HCT116 (cell line): Measurements from ENCODE around the gene SUFU. TPM values are rescaled to one million over a fixed set of nuclear protein-coding genes. Genes with fewer than 3 reads are reported as not detected.

Experiments used
- ATAC-seq: fragments of 200-7000 bp; cut with Tn5 transposase; 2 replicates; pipeline ENCODE4 v1.9.1; 2020; ENCODE audit warnings: mild to moderate bottlenecking, moderate library complexity
- BruUV-seq: library from RNA; stranded (reverse); fragments of 400-500 nt; replicated peaks from 2 replicates; lab custom pipeline; 2021; lab: Mats Ljungman, UMichigan
- CTCF ChIA-PET: fragments of 300-600 bp; sonication (Branson Sonifier 250); formaldehyde crosslinking; loops from one replicate; lab custom pipeline; 2021; ENCODE audit warnings: antibody characterized with exemption; lab: Charles Lee
- POLR2A ChIA-PET: fragments of 300-600, 350-600 bp; sonication (Branson Sonifier 250); formaldehyde crosslinking; loops from one replicate; lab custom pipeline; 2021; ENCODE audit warnings: antibody characterized with exemption; lab: Charles Lee
- RAD21 ChIA-PET, 2 experiments: fragments of 300-600 bp; sonication (Branson Sonifier 250); formaldehyde crosslinking; loops; one replicate each; lab custom pipeline; 2023; ENCODE audit warnings: low total read pairs in 2 of 2; ENCODE audit not compliant: uncharacterized antibody in 2 of 2, unreplicated experiment in 2 of 2, low non-redundant PET in 1 of 2; lab: Charles Lee
- DNase-seq: peaks from one replicate; pipeline ENCODE4 v3.0.0-alpha.2; 2010; ENCODE audit warnings: low read depth, low spot score
- H2AFZ ChIP-seq: fragments of 200-600 bp; shearing (Covaris generic), sonication (generic); 2 replicates; pipeline ENCODE4 v1.6.1; 2017; ENCODE audit warnings: low read depth, mixed run types, mixed read lengths, antibody characterized with exemption, low read length; ENCODE audit not compliant: poor library complexity, severe bottlenecking
- H3K27ac ChIP-seq: 2 replicates; pipeline ENCODE4 v1.5.1; 2012; ENCODE audit warnings: low read depth, low read length
- H3K27me3 ChIP-seq: fragments of 200-600 bp; sonication (generic); 2 replicates; pipeline ENCODE4 v1.6.1; 2016; ENCODE audit warnings: mixed run types, low read length, mixed read lengths; ENCODE audit not compliant: insufficient read depth
- H3K36me3 ChIP-seq, 2 experiments: fragments of 200-500 bp in 1 of 2; fragments of 200-600 bp in 1 of 2; sonication (Bioruptor generic) in 1 of 2; sonication (generic) in 1 of 2; 2 replicates each; pipeline versions ENCODE4 v1.5.1 to v1.6.1; 2014 to 2016; ENCODE audit warnings: low read length in 2 of 2, inconsistent platforms in 1 of 2, mixed read lengths in 1 of 2, mixed run types in 1 of 2; ENCODE audit not compliant: insufficient read depth in 2 of 2, control insufficient read depth in 1 of 2
- H3K4me1 ChIP-seq, 2 experiments: fragments of 200-600 bp in 1 of 2; sonication (generic) in 1 of 2; 2 replicates each; pipeline versions ENCODE4 v1.5.1 to v1.6.1; 2012 to 2017; ENCODE audit warnings: low read length in 2 of 2, inconsistent platforms in 1 of 2, mild to moderate bottlenecking in 1 of 2, mixed read lengths in 1 of 2, mixed run types in 1 of 2, moderate library complexity in 1 of 2; ENCODE audit not compliant: insufficient read depth in 2 of 2, control insufficient read depth in 1 of 2
- H3K4me2 ChIP-seq: fragments of 200-600 bp; sonication (generic); 2 replicates; pipeline ENCODE4 v1.6.1; 2017; ENCODE audit warnings: mixed run types, low read length, mixed read lengths
- H3K4me3 ChIP-seq, 2 experiments: fragments of 200-600 bp in 1 of 2; sonication (generic) in 1 of 2; replicated peaks in 1 of 2; 2 replicates each; pipeline ENCODE4 v1.5.1; 2011 to 2016; ENCODE audit warnings: low read length in 2 of 2, control low read depth in 1 of 2, low read depth in 1 of 2, mild to moderate bottlenecking in 1 of 2, mixed read lengths in 1 of 2, mixed run types in 1 of 2
- H3K79me2 ChIP-seq: fragments of 200-600 bp; sonication (generic); 2 replicates; pipeline ENCODE4 v1.6.1; 2017; ENCODE audit warnings: mild to moderate bottlenecking, mixed run types, low read length, moderate library complexity, mixed read lengths; ENCODE audit not compliant: insufficient read depth
- H3K9ac ChIP-seq: fragments of 200-600 bp; sonication (generic); 2 replicates; pipeline ENCODE4 v1.6.1; 2016; ENCODE audit warnings: low read length, mixed read lengths
- H3K9me2 ChIP-seq: fragments of 200-600 bp; sonication (generic), shearing (Covaris generic); 2 replicates; pipeline ENCODE4 v1.6.1; 2017; ENCODE audit warnings: mixed run types, mild to moderate bottlenecking, moderate library complexity; ENCODE audit not compliant: insufficient read depth
- H3K9me3 ChIP-seq, 2 experiments: fragments of 200-500 bp in 1 of 2; fragments of 200-600 bp in 1 of 2; sonication (Bioruptor generic) in 1 of 2; sonication (generic) in 1 of 2; 2 replicates each; pipeline ENCODE4 v1.6.1; 2014 to 2017; ENCODE audit warnings: low read length in 2 of 2, mixed read lengths in 2 of 2, inconsistent platforms in 1 of 2, low read depth in 1 of 2, mild to moderate bottlenecking in 1 of 2, mixed run types in 1 of 2, moderate library complexity in 1 of 2; ENCODE audit not compliant: control insufficient read depth in 1 of 2, insufficient read depth in 1 of 2
- H4K20me1 ChIP-seq: fragments of 200-600 bp; sonication (generic), shearing (Covaris generic); 2 replicates; pipeline ENCODE4 v1.6.1; 2017; ENCODE audit warnings: mixed run types, mild to moderate bottlenecking, moderate library complexity; ENCODE audit not compliant: insufficient read depth
- ATF3 ChIP-seq: IDR thresholded peaks from 2 replicates; pipeline ENCODE4 v1.6.1; 2012
- CBX3 ChIP-seq: IDR thresholded peaks from 2 replicates; pipeline ENCODE4 v1.6.1; 2012; ENCODE audit warnings: low read depth
- CEBPB ChIP-seq: IDR thresholded peaks from 2 replicates; pipeline ENCODE4 v1.6.1; 2012; ENCODE audit warnings: low read depth
- CTCF ChIP-seq, 3 experiments: fragments of 200-600 bp in 1 of 3; sonication (generic) in 1 of 3; IDR thresholded peaks in 2 of 3; conservative IDR thresholded peaks in 1 of 3; 2 replicates each; pipeline ENCODE4 v1.5.1; 2012 to 2017; ENCODE audit warnings: low read depth in 2 of 3, low read length in 2 of 3, antibody characterized with exemption in 1 of 3, borderline replicate concordance in 1 of 3, control low read depth in 1 of 3, mild to moderate bottlenecking in 1 of 3, mixed read lengths in 1 of 3, mixed run types in 1 of 3, moderate library complexity in 1 of 3; ENCODE audit not compliant: insufficient read depth in 1 of 3
- EGR1 ChIP-seq: IDR thresholded peaks from 2 replicates; pipeline ENCODE4 v1.6.1; 2012; ENCODE audit warnings: low read depth
- ELF1 ChIP-seq: IDR thresholded peaks from 2 replicates; pipeline ENCODE4 v1.6.1; 2012; ENCODE audit warnings: low read depth, borderline replicate concordance
- EZH2 ChIP-seq: fragments of 200-600 bp; sonication (generic); IDR thresholded peaks from 2 replicates; pipeline ENCODE4 v1.6.1; 2017; ENCODE audit warnings: antibody characterized with exemption, mixed run types
- FOSL1 ChIP-seq: IDR thresholded peaks from 2 replicates; pipeline ENCODE4 v1.6.1; 2012; ENCODE audit warnings: low read depth
- JUND ChIP-seq: IDR thresholded peaks from 2 replicates; pipeline ENCODE4 v1.6.1; 2012
- POLR2A ChIP-seq: IDR thresholded peaks from 2 replicates; pipeline ENCODE4 v1.7.0; 2011; ENCODE audit warnings: borderline replicate concordance; ENCODE audit not compliant: insufficient read depth, insufficient read length; ENCODE audit errors: extremely low read depth
- POLR2AphosphoS5 ChIP-seq: IDR thresholded peaks from 2 replicates; pipeline ENCODE4 v1.6.1; 2011; ENCODE audit warnings: mild to moderate bottlenecking, low read depth, low read length, moderate library complexity
- RAD21 ChIP-seq: IDR thresholded peaks from 2 replicates; pipeline ENCODE4 v1.6.1; 2012; ENCODE audit warnings: low read depth, mild to moderate bottlenecking
- SIN3A ChIP-seq: IDR thresholded peaks from 2 replicates; pipeline ENCODE4 v1.6.1; 2012; ENCODE audit warnings: low read depth
- SP1 ChIP-seq: IDR thresholded peaks from 2 replicates; pipeline ENCODE4 v1.6.1; 2012; ENCODE audit warnings: low read depth
- ZBTB33 ChIP-seq: IDR thresholded peaks from 2 replicates; pipeline ENCODE4 v1.6.1; 2011; ENCODE audit warnings: mild to moderate bottlenecking, low read length, moderate library complexity; ENCODE audit not compliant: insufficient replicate concordance; ENCODE audit errors: extremely low read depth
- ZNF274 ChIP-seq: fragments of 200-500 bp; sonication (Bioruptor generic); IDR thresholded peaks from 2 replicates; pipeline ENCODE4 v1.6.1; 2014; ENCODE audit warnings: mild to moderate bottlenecking, low read depth, low read length, inconsistent platforms
- intact Hi-C: fragments of 100-400 bp; cut with micrococcal nuclease; formaldehyde crosslinking; loops from 2 replicates; pipeline ENCODE4 v1.10.0; 2022
- total RNA-seq: library from RNA; stranded (reverse); gene quantifications from one replicate; pipeline ENCODE4 v1.2.1, GENCODE V29; 2021; ENCODE audit not compliant: unreplicated experiment

The SUFU gene
- total RNA-seq, 1 experiment from 2014 or later = 18.8 TPM

DNA sequence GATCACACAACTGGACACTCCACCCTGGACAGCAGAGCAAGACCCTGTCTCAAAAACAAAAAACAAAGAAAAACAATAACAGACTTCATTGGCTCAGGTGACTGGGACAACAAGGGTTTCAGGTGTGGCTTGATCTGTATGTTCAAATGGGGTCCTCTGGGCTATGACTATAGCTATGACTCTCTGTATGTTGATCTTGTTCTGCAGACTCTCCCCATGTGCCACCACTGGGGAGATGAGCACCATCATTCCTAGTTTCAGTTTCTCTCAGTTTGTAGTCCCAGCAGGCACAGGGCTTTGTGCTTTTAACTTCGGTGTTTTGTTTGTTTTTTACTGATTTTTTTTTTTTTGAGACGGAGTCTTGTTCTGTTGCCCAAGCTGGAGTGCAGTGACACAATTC is 53.8 kb downstream of the SUFU start (continued):
- TF ChIP-seq ZBTB33 (no peak), FOSL1 (no peak), POLR2AphosphoS5 (no peak), JUND (no peak), CEBPB (no peak), ELF1 (no peak), CBX3 (no peak), RAD21 (no peak)

GRCh38 chr10:102559764-102560163 is 56.0 kb downstream of the SUFU start:
- ChIA-PET RAD21 (no interaction called here), POLR2A (no interaction called here)
- Histone ChIP-seq H3K36me3 (no peaks in the 10 kb centered on the region), H3K4me2 (no peak overlapping the region), H3K27ac (no peak overlapping the region), H2AFZ (no peak overlapping the region), H3K4me1 (peaks cover 0 to 9% of the 10 kb centered on the region in 2 experiments; a peak in 2 of 4 replicates), H3K4me3 (no peak overlapping the region), H3K79me2 (no peaks in the 10 kb centered on the region), H3K9me2 (no peaks in the 10 kb centered on the region), H3K9ac (no peak overlapping the region), H3K9me3 (no peaks in the 10 kb centered on the region)
- DNase-seq (no peak), ATAC-seq (no peak)
- intact Hi-C loops = no loop called here
- no TSS peak for BruUV-seq
- TF ChIP-seq SP1 (no peak), ATF3 (no peak), EZH2 (no peak), SIN3A (no peak), POLR2A (no peak), ZBTB33 (no peak), EGR1 (no peak), FOSL1 (no peak), ZNF274 (no peak), CTCF (IDR thresholded peaks at IDR 0.05 in 2 of 3, conservative IDR thresholded peaks at IDR 0.05 in 1 of 3; ENCODE audit: borderline replicate concordance in 1 of 3, insufficient read depth in 1 of 3, low read depth in 2 of 3, low read length in 2 of 3) (no peak)
- TF ChIP-seq, all 23 proteins: peak for 0
- H3K27me3 ChIP-seq = no peaks in the 10 kb centered on the region
- no peaks in the 10 kb centered on the region for H4K20me1 ChIP-seq
- CTCF ChIA-PET = no interaction called here
